Subcutaneous adipose tissue (tissue), 4 donors: ENCODE results near the gene ADH1C. TPM values are rescaled to one million over a fixed set of nuclear protein-coding genes. Genes with fewer than 3 reads are reported as not detected.

ENCODE experiments used
- total RNA-seq, 4 donors: library from RNA; depleted of rRNA; stranded (reverse); fragments of >200 nt; gene quantifications; one replicate each; pipeline ENCODE4 v1.1.0, GENCODE V29; 2016
- TF ChIP-seq, protein P1 (sequence below): fragments of 450-650 bp; IDR thresholded peaks from one replicate; pipeline ENCODE4 v1.5.1; 2016; ENCODE audit warnings: low read depth, mild to moderate bottlenecking, control low read depth, antibody characterized with exemption, moderate library complexity

ADH1C gene
- total RNA-seq, 4 donors from 2014 or later: 21.3 to 51.7 (median 24.4) TPM

DNA sequence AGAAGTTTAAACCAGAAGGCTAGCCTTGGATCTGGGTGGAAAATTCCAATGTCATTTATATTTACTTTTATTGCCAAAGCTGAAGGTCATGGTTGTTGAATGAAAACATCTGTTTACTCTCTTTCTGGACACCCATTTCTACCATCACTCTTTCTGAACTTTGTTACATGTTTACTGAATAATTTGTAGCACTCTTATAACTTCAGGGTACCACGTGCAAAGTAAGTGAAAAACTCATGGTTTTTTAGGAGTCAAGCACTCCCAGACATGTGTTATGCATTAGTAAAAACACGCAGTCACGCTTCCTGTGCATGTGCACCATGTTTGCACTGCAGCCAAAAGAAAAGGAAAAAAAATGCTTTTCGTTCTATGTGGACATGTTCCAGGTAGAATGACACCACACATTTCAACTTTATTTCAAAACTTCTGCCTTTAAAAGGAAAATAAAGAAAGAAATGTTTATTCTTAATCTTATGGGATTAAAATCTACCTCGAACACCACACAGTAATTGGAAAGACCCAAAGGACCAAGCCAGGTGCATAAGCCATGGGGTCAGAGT, 31.4 kb upstream of the ADH1C start:
- TF ChIP-seq, protein P1, sequence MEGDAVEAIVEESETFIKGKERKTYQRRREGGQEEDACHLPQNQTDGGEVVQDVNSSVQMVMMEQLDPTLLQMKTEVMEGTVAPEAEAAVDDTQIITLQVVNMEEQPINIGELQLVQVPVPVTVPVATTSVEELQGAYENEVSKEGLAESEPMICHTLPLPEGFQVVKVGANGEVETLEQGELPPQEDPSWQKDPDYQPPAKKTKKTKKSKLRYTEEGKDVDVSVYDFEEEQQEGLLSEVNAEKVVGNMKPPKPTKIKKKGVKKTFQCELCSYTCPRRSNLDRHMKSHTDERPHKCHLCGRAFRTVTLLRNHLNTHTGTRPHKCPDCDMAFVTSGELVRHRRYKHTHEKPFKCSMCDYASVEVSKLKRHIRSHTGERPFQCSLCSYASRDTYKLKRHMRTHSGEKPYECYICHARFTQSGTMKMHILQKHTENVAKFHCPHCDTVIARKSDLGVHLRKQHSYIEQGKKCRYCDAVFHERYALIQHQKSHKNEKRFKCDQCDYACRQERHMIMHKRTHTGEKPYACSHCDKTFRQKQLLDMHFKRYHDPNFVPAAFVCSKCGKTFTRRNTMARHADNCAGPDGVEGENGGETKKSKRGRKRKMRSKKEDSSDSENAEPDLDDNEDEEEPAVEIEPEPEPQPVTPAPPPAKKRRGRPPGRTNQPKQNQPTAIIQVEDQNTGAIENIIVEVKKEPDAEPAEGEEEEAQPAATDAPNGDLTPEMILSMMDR: no peak

DNA sequence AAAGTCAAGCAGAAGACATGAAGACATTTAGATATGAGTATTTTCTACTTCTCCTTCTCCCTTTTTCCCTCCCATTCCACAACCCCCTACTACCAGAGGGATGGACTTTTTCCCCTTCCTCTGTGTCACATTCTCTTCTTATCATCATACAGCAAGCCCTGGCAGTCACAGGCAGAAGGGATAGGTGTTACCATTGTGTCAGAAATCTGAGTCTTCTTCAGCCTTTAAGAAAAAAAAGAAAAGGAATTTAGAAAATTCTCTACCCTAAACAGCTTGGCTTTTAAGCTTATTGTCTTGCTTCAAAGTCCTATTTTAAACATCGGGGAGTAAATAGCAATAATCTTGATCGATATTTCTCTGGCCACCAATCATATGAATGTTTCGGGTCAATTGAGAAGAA, 30.9 kb upstream of the ADH1C start:
- TF ChIP-seq, protein P1: no peak

DNA sequence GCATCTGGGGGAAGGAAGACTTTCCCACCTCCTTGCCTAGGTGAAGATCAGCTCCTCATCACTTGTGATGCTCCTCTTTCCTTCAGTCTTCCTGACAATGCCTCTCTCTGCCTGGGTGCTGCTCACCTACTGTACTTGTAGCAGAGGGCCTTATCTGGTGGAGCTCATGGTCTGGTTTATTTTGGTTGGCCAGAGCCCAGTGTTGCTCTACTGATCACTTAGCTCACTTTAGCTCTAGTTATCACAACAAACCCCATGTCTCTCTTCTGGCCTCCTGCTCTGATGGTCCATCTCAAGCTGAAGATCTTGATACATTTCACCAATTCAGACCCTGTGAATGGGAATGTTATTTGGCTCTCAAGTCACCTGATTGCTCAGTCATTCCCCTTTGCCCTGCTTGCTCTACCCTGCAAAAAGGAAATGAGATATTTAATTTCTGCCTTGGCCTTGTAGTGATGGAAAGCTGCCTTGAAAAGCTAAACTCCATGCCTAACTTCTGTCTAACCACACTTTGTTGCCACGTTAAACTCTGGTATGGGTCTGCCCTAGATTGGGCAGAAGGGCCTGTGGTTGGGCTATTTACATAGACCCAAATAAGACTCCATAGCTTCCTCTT, 30.3 kb upstream of the ADH1C start:
- TF ChIP-seq, protein P1: no peak

DNA sequence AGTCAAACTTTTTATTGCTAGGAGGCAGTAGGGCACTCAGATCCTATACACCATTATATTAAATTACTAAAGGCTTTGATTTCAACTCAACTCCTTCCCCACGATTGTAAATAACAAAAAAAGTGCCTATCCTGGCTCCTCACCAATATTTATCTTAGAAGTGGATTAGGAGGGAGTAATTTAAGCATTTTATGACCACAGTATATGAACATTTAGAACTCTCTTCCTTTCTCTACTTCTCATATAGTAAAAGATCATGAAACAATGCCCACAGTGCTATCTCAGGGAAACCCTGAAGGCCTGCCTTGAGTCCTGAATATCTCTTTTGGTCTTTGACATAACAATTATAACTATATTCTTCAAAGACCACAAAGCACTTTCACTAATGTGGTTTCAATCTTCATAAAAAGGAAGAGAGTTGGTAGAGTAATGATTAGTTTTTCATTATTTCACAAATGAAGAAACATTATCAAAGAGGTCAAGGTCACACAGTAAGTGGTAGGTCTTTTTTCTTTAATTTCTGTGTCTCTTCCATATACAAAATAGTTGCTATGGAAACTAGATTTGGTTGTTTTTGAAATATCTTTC, 29.1 kb upstream of the ADH1C start:
- TF ChIP-seq, protein P1: no peak

DNA sequence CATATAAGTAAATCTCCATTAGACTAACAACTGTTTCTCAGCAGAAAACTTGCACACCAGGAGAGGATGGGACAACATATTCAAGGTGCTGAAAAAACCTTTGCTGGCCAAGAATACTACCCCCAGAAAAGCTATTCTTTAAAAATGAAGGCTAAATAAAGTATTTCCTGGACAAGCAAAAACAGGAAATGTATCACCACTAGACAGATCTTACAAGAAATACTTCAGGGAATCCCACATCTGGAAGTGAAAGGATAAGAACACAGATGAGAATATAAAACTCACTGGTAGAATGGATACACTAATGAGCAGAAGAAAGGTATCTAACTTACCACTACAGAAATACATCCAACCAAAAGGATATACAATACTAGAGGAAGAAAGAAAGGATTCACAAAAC, 27.0 kb upstream of the ADH1C start:
- TF ChIP-seq, protein P1: no peak

DNA sequence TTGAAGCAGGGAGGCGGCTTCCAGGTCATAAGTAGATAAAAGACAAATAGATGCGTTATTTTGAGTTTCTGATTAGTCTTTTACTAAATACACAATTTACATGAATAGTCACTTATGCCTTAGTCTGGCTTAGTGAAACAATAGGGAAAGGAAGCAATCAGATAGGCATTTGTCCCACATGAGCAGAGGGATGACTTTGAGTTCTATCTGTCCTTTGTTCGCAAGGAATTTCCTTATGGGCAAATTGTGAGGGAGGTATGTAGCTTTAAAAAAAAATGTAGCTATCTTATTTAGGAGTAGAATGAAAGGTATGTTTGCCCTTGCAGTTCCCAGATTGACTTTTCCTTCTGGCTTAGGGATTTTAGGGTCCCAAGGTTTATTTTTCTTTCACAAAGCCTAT, 26.3 kb upstream of the ADH1C start:
- TF ChIP-seq, protein P1: no peak

DNA sequence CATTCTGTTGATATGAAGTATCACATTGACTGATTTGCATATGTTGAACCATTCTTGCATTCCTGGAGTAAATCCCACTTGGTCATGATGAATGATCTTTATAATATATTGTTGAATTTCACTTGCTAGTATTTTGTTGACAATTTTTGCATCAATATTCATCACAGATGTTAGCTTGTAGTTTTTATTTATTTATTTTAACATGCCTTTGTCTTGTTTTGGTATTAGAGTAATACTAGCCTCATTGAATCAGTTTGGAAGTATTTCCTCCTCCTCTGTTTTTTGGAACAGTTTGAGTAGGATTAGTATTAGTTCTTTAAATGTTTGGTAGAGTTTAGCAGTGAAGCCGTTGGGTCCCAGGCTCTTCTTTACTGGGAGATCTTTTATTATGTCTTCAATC, 13.9 kb upstream of the ADH1C start:
- TF ChIP-seq, protein P1: no peak
